IPS DF 6.9 (cell line): Measurements from ENCODE around the gene LRRC40.
"Not testable (repeated sequence)": the region's sequence is repeated elsewhere in the genome, so short reads cannot be mapped to it uniquely, and the experiment has no call there.

Experiments
- DNase-seq: peaks from one replicate; pipeline ENCODE4 v3.0.0-alpha.2; 2013; ENCODE audit warnings: low read depth, low spot score
- H3K27ac ChIP-seq: one replicate; pipeline ENCODE4 v1.5.1; 2013; ENCODE audit warnings: low read length, control low read depth
- H3K27me3 ChIP-seq: 2 replicates; pipeline ENCODE4 v1.6.1; 2013; ENCODE audit warnings: mild to moderate bottlenecking, low read length; ENCODE audit not compliant: control insufficient read depth, insufficient read depth
- H3K36me3 ChIP-seq: 2 replicates; pipeline ENCODE4 v1.6.1; 2013; ENCODE audit warnings: low read length; ENCODE audit not compliant: control insufficient read depth, insufficient read depth
- H3K4me1 ChIP-seq: 2 replicates; pipeline ENCODE4 v1.6.1; 2013; ENCODE audit warnings: low read length; ENCODE audit not compliant: control insufficient read depth, insufficient read depth
- H3K4me3 ChIP-seq: 2 replicates; pipeline ENCODE4 v1.5.1; 2013; ENCODE audit warnings: mild to moderate bottlenecking, low read length
- H3K9me3 ChIP-seq: 2 replicates; pipeline ENCODE4 v1.6.1; 2013; ENCODE audit warnings: low read length, inconsistent platforms; ENCODE audit not compliant: control insufficient read depth, insufficient read depth
- WGBS: extraction: QIAGEN DNeasy Blood & Tissue Kit; methylation state at CpG from one replicate; pipeline ENCODE4 v1.1.7; 2013; ENCODE audit warnings: mixed read lengths, missing lambda C conversion rate; ENCODE audit not compliant: insufficient read length, insufficient coverage; 5-methylcytosine and 5-hydroxymethylcytosine counted together

Gene LRRC40

DNA sequence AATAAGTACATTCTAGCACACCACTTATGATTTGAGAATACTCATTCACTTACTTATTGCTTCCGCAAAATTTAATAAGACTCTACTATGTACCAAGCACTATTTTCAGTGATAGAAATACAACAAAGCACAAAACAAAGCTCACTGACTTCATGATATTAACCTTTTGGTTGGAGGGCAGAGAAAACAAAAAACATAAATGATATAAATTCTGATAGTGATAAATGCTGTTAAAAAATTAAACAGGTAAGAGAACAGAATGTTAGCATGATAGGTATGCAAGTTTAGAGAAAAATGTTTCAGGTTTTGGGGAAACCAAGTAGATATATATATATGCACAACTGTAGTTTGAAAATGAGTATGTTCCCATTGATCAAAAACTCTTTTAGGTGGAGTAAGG is 1.2 kb downstream of the LRRC40 start:
- Histone ChIP-seq H3K27ac (no peak overlapping the region), H3K4me1 (peaks cover 2% of the 10 kb centered on the region; the same call in 1 of the 2 replicates), H3K36me3 (0 out of 2 replicates have a peak, but pooled peaks cover 2% of the 10 kb centered on the region), H3K4me3 (no peak overlapping the region), H3K27me3 (no peaks in the 10 kb centered on the region), H3K9me3 (no peaks in the 10 kb centered on the region)
- no peak for DNase-seq
- WGBS: no CpG with 5 or more reads among the region's 1 CpG

DNA sequence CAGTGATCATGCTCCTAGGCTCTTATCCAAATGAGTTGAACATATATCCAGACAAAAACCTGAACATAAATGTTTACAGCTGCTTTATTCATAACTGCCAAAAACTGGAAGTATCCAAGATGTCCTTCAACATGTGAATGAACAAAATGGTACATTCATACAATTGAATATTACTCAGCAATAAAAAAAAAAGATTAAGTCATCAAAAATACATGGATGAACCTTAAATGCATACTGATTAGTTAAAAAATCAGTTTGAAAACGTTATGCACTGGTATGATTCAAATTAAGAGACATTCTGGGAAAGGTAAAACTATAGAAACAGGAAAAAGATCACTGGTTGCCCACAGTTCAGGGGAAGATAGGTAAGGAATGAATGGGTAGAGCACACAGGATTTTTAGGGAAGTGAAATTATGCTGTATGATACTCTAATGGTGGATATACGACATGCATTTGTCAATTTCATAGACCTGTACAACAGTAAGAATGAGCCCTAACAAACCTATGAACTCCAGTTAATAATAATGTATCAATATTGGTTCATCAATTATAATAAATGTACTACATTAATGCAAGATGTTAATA is 3.1 kb downstream of the LRRC40 start:
- no peak overlapping the region for H3K27ac ChIP-seq
- no peaks in the 10 kb centered on the region for H3K36me3 ChIP-seq
- H3K4me3 ChIP-seq: no peak overlapping the region
- H3K4me1 ChIP-seq: peaks cover 2% of the 10 kb centered on the region; the same call in 1 of the 2 replicates
- no peaks in the 10 kb centered on the region for H3K27me3 ChIP-seq
- no peak for DNase-seq
- H3K9me3 ChIP-seq: no peaks in the 10 kb centered on the region
- no CpG with 5 or more reads among the region's 2 CpGs for WGBS

DNA sequence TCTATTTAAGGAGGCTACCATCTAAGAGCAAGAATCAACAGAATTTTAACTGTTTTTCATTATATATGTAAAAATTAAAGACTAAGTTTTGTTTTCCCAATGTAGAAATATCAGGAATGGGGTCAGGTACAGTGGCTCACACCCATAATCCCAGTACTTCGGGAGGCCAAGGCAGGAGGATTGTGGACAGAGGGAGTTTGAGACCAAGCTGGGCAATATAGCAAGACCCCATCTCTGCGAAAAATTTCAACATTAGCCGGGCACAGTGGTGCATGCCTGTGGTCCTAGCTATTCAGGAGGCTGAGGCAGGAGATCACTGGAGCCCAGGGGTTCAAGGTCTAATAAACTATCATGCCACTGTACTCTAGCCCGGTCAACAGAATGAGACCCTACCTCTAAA is 5.3 kb downstream of the LRRC40 start:
- DNase-seq: no peak
- Histone ChIP-seq H3K27me3 (no peaks in the 10 kb centered on the region), H3K4me3 (no peak overlapping the region), H3K27ac (no peak overlapping the region), H3K36me3 (no peaks in the 10 kb centered on the region), H3K4me1 (no peaks in the 10 kb centered on the region; the same call in 1 of the 2 replicates), H3K9me3 (no peaks in the 10 kb centered on the region)
- WGBS: no CpG with 5 or more reads among the region's 4 CpGs

DNA sequence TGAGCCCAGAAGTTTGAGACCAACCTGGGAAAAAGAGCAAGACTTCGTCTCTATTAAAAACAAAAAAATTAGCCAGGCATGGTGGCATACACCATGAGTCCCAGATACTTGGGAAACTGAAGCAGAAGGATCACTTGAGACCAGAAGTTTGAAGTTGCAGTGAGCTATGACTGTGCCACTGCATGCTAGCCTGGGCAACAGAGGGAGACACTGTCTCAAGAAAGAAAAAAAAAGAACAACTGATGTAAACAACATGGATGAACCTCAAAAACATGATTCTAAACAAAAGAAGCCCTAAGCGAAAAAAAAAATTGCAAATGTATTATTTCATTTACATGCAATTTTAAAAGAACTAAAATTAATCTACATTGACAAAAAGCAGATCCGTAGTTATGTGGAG is 9.0 kb downstream of the LRRC40 start:
- Histone ChIP-seq H3K36me3 (no peaks in the 10 kb centered on the region), H3K4me3 (no peak overlapping the region), H3K27me3 (no peaks in the 10 kb centered on the region), H3K9me3 (no peaks in the 10 kb centered on the region), H3K27ac (no peak overlapping the region), H3K4me1 (no peaks in the 10 kb centered on the region)
- no peak for DNase-seq
- no CpG with 5 or more reads among the region's 3 CpGs for WGBS

DNA sequence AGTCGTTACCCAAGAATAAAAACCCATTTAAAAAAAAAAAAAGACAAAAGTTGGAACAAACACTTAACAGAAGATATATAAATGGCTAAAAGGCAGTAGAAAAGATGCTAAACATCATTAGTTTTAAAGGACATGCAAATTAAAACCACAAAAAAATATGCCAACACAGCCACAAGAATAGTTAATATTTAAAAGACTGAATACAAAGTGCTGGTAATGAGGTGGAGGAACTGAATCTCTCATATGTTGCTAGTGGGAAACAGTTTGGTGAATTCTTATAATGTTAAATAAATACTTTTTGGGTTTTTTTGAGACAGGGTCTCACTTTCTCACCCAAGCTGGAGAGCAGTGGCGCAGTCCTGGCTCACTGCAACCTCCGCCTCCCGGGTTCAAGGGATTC is 10.0 kb downstream of the LRRC40 start:
- no peak overlapping the region for H3K27ac ChIP-seq
- H3K4me3 ChIP-seq: no peak overlapping the region
- H3K27me3 ChIP-seq: no peaks in the 10 kb centered on the region
- no peaks in the 10 kb centered on the region for H3K9me3 ChIP-seq
- no peaks in the 10 kb centered on the region for H3K36me3 ChIP-seq
- no peak for DNase-seq
- no peaks in the 10 kb centered on the region for H3K4me1 ChIP-seq
- WGBS: no CpG with 5 or more reads among the region's 4 CpGs

DNA sequence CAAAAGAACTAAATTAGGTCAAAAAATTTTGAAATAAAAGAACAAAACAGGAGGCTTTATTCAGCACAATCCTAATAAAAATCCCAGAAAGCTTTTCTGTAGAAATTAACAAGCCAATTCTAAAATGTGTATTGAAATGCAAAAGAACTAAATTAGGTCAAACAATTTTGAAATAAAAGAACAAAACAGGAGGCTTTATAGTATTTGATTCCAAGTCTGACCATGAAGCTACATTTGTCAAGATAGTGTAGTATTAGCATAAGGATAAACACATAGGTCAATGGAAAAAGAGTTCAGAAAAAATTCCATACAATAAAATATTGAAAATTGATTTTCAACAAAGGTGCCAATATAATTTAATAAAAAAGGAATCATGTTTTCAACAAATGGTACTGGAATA is 10.8 kb downstream of the LRRC40 start:
- Histone ChIP-seq H3K9me3 (no peaks in the 10 kb centered on the region), H3K27ac (no peak overlapping the region), H3K4me1 (no peaks in the 10 kb centered on the region), H3K4me3 (no peak overlapping the region), H3K36me3 (no peaks in the 10 kb centered on the region), H3K27me3 (no peaks in the 10 kb centered on the region)
- DNase-seq: no peak

DNA sequence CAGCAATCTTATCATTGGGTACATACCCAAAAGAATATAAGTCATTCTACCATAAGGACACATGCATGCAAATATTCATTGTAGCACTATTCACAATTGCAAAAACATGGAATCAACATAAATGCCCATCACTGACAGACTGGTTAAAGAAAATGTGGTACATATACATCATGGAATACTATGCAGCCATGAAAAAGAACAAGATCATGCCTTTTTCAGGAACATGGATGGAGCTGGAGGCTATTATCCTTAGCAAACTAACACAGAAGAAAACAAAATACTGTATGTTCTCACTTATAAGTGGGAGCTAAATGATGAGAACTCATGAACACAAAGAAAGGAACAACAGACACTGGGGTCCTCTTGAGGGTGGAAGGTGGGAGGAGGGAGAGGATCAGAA is 12.9 kb downstream of the LRRC40 start:
- H3K4me3 ChIP-seq, H3K36me3 ChIP-seq, H3K27me3 ChIP-seq, H3K9me3 ChIP-seq, H3K4me1 ChIP-seq, H3K27ac ChIP-seq, DNase-seq: not testable (repeated sequence)

DNA sequence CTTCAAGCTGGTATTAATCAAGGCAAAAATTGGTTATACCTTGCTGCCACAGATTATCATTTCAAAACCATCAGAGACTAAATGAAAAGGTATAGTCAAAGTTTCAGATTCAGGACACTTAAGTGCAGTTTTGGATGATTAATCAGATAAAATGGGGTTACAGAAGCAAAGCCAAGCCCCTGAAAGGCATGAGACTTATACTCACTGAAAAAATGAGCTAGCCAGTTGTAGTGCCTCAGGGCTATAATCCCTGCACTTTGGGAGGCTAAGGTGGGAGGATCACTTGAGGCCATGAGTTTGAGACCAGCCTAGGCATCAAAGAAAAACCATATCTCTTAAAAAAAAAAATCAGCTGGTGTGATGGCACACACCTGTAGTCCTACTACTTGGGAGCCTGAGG is 15.2 kb downstream of the LRRC40 start:
- Histone ChIP-seq H3K9me3 (no peaks in the 10 kb centered on the region), H3K27me3 (no peaks in the 10 kb centered on the region), H3K36me3 (no peaks in the 10 kb centered on the region), H3K27ac (no peak overlapping the region), H3K4me1 (no peaks in the 10 kb centered on the region), H3K4me3 (no peak overlapping the region)
- no peak for DNase-seq

DNA sequence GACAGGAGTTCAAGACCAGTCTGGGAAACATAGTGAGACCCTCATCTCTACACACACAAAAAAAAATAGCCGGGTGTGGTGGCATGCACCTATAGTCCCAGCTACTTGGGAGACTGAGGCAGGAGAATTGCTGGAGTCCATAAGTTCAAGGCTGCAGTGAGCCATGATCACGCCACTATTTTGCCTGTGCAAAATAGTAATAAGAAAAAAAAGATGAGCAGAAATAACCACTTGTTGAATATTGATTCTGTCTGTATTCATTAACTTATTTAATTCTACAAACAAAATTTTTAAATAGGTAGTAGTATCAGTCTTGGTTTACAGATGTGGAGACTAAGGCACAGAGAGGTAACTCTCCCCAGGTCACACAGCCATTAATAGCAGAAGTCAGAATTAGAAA is 16.9 kb downstream of the LRRC40 start:
- Histone ChIP-seq H3K4me1 (no peaks in the 10 kb centered on the region), H3K9me3 (no peaks in the 10 kb centered on the region), H3K27me3 (no peaks in the 10 kb centered on the region), H3K36me3 (no peaks in the 10 kb centered on the region), H3K27ac (no peak overlapping the region), H3K4me3 (no peak overlapping the region)
- WGBS: no CpG with 5 or more reads among the region's 2 CpGs
- no peak for DNase-seq

DNA sequence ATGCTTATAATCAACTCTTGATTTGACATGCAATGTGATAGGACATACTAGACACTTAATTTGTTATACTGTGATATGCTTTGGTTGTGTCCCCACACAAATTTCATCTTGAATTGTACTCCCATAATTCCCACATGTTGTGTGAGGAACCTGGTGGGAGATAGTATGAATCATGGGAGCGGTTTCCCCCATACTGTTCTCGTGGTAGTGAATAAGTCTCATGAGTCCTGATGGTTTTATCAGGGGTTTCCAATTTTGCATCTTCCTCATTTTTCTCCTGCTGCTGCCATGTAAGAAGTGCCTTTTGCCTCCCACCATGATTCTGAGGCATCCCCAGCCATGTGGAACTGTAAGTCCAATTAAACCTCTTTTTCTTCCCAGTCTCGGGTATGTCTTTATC is 20.2 kb downstream of the LRRC40 start:
- not testable (repeated sequence) for H3K9me3 ChIP-seq, DNase-seq, H3K27ac ChIP-seq, H3K27me3 ChIP-seq, H3K36me3 ChIP-seq, H3K4me3 ChIP-seq, H3K4me1 ChIP-seq
- WGBS: no CpG with 5 or more reads among the region's 3 CpGs

DNA sequence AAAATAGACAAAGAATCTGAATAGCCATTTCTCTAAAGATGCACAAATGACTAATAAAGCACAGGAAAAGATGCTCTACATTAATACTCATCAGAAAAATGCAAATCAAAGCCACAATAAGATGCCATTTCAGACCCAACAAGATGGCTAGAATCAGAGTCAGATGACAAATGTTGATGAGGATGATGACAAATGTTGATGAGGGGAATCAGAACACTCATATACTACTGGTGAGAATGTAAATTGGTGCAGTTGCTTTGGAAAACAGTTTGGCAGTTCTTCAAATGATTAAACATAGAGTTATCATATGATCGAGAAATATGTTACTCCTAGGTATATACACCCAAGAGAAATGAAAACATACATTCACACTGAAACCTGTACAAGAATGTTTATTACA is 33.9 kb downstream of the LRRC40 start:
- H3K27me3 ChIP-seq: no peaks in the 10 kb centered on the region
- no peaks in the 10 kb centered on the region for H3K9me3 ChIP-seq
- no peak overlapping the region for H3K27ac ChIP-seq
- no peak overlapping the region for H3K4me3 ChIP-seq
- H3K36me3 ChIP-seq: no peaks in the 10 kb centered on the region
- WGBS: no CpG with 5 or more reads among the region's 1 CpG
- no peak for DNase-seq
- no peaks in the 10 kb centered on the region for H3K4me1 ChIP-seq
